ENCODE measurements around the gene CACNB1. TPM values are rescaled to one million over a fixed set of nuclear protein-coding genes. Genes with fewer than 3 reads are reported as not detected.

CACNB1 gene
- total RNA-seq, 4 donors from 2014 or later: 5.7 to 13.1 (median 11.2) TPM

GRCh38 chr17:39151943-39152818 is 45.3 kb downstream of the CACNB1 start:
- intact Hi-C loops (cut with DNase I; ENCODE audit: low total_unique reads): loop anchor here (10.0 kb wide), 2 partner anchors 167 to 347 kb away; no protein-coding TSS in a partner anchor
- H3K4me3 ChIP-seq (ENCODE audit: low read depth, poor library complexity, severe bottlenecking): peak overlapping the region; percentile 8
- no peak for TF ChIP-seq CTCF (IDR thresholded peaks at IDR 0.05)
- no peak for TF ChIP-seq POLR2A (IDR thresholded peaks at IDR 0.05)
- peak in 1 of 2 donors; percentile 88 for DNase-seq (ENCODE audit: low spot score in 2 of 2)
- WGBS, 2 donors: 10 to 12% methylated on average over 25 of the region's 25 CpGs

GRCh38 chr17:39151150-39151942 is 46.1 kb downstream of the CACNB1 start, which contains the start of gene PLXDC1:
Gene PLXDC1, minus strand, starts transcription at chr17:39151637. Its CDS starts 200 bp downstream, at chr17:39151437.
- TF ChIP-seq CTCF (IDR thresholded peaks at IDR 0.05) (no peak), POLR2A (IDR thresholded peaks at IDR 0.05) (no peak)
- H3K4me3 ChIP-seq (ENCODE audit: low read depth, poor library complexity, severe bottlenecking): peak within 1 kb of the TSS; percentile 8
- DNase-seq (ENCODE audit: low spot score in 2 of 2): peak in 1 of 2 donors; percentile 88
- intact Hi-C loops (cut with DNase I; ENCODE audit: low total_unique reads): loop anchor here (10.0 kb wide), 2 partner anchors 167 to 347 kb away; no protein-coding TSS in a partner anchor
- WGBS, 2 donors: 5 to 6% methylated on average over 15 to 20 of the region's 68 CpGs

GRCh38 chr17:39150795-39151149 is 46.7 kb downstream of the CACNB1 start:
- WGBS, 2 donors: 50 to 72% methylated on average over 4 to 5 of the region's 5 CpGs

GRCh38 chr17:39150104-39150634 is 47.3 kb downstream of the CACNB1 start:
- H3K4me3 ChIP-seq (ENCODE audit: low read depth, poor library complexity, severe bottlenecking): no peak overlapping the region
- no peak for DNase-seq (ENCODE audit: low spot score in 2 of 2)
- no peak for TF ChIP-seq CTCF (IDR thresholded peaks at IDR 0.05)
- no peak for TF ChIP-seq POLR2A (IDR thresholded peaks at IDR 0.05)
- 80 to 87% methylated on average over 5 of the region's 5 CpGs for WGBS, 2 donors
- intact Hi-C loops (cut with DNase I; ENCODE audit: low total_unique reads): loop anchor here (10.0 kb wide), 2 partner anchors 165 to 345 kb away; no protein-coding TSS in a partner anchor

More at GRCh38 chr17:39150795-39151149, 46.7 kb downstream of the CACNB1 start:
- DNase-seq (ENCODE audit: low spot score in 2 of 2): no peak
- intact Hi-C loops (cut with DNase I; ENCODE audit: low total_unique reads): loop anchor here (10.0 kb wide), 2 partner anchors 166 to 346 kb away; no protein-coding TSS in a partner anchor
- TF ChIP-seq POLR2A (IDR thresholded peaks at IDR 0.05) (no peak), CTCF (IDR thresholded peaks at IDR 0.05) (no peak)
- H3K4me3 ChIP-seq (ENCODE audit: low read depth, poor library complexity, severe bottlenecking): no peak overlapping the region
